Endothelial cell of umbilical vein (primary cell): ENCODE results near the gene AQR. TPM values are rescaled to one million over a fixed set of nuclear protein-coding genes. Genes with fewer than 3 reads are reported as not detected.
A peak's percentile ranks its signal among the peaks of the same experiment; 100 is the strongest.

Experiments used
- BruUV-seq: library from RNA; stranded (reverse); fragments of 400-500 nt; replicated peaks from 2 replicates; lab custom pipeline; 2021; lab: Mats Ljungman, UMichigan
- CTCF ChIA-PET: fragments of 300-600, 350-600 bp; sonication (Branson Sonifier 250); formaldehyde crosslinking; loops from one replicate; lab custom pipeline; 2021; ENCODE audit warnings: antibody characterized with exemption, inconsistent platforms; lab: Charles Lee
- POLR2A ChIA-PET: fragments of 300-600, 350-600 bp; sonication (Branson Sonifier 250); formaldehyde crosslinking; loops from one replicate; lab custom pipeline; 2021; ENCODE audit warnings: antibody characterized with exemption, inconsistent platforms; lab: Charles Lee
- DNase-seq: peaks from one replicate; pipeline ENCODE4 v3.0.0-alpha.2; 2011; ENCODE audit warnings: low read depth, low spot score
- FAIRE-seq: peaks from 2 replicates; lab custom pipeline; 2011; peaks lifted over from hg19 to GRCh38; lab: Jason Lieb, UNC
- H2AFZ ChIP-seq: 2 replicates; pipeline ENCODE4 v1.6.0; 2012; ENCODE audit warnings: low read depth, low read length, control low read depth, inconsistent platforms
- H3K27ac ChIP-seq: 2 replicates; pipeline ENCODE4 v1.5.1; 2011; ENCODE audit warnings: low read depth, mild to moderate bottlenecking, control low read depth, low read length, moderate library complexity; ENCODE audit not compliant: insufficient read depth
- H3K27me3 ChIP-seq, 2 experiments: 2 replicates each; pipeline versions ENCODE4 v1.6.0 to v1.6.1; 2011; ENCODE audit warnings: low read length in 2 of 2, mixed read lengths in 1 of 2; ENCODE audit not compliant: control insufficient read depth in 2 of 2, insufficient read depth in 2 of 2
- H3K36me3 ChIP-seq, 2 experiments: 2 replicates in 1 of 2; 3 replicates in 1 of 2; pipeline ENCODE4 v1.5.1; 2011; ENCODE audit warnings: low read length in 2 of 2, mild to moderate bottlenecking in 1 of 2, moderate library complexity in 1 of 2; ENCODE audit not compliant: control insufficient read depth in 2 of 2, insufficient read depth in 2 of 2; ENCODE audit errors: extremely low read depth in 1 of 2
- H3K4me1 ChIP-seq: 3 replicates; pipeline ENCODE4 v1.5.1; 2011; ENCODE audit warnings: mild to moderate bottlenecking, low read length; ENCODE audit not compliant: control insufficient read depth, insufficient read depth; ENCODE audit errors: extremely low read depth
- H3K4me2 ChIP-seq: 2 replicates; pipeline ENCODE4 v1.6.1; 2011; ENCODE audit warnings: low read length, control low read depth, mixed read lengths; ENCODE audit not compliant: insufficient read depth
- H3K4me3 ChIP-seq, 3 experiments: fragments of 200-600 bp in 1 of 3; sonication (generic), shearing (Covaris generic) in 1 of 3; replicated peaks in 1 of 3; 2 replicates each; pipeline ENCODE4 v1.5.1; 2011 to 2016; ENCODE audit warnings: control low read depth in 3 of 3, low read length in 3 of 3, mild to moderate bottlenecking in 2 of 3, inconsistent platforms in 1 of 3, low read depth in 1 of 3, moderate library complexity in 1 of 3; ENCODE audit not compliant: insufficient read depth in 1 of 3
- H3K79me2 ChIP-seq: 2 replicates; pipeline ENCODE4 v1.6.0; 2012; ENCODE audit warnings: low read length, inconsistent platforms; ENCODE audit not compliant: control insufficient read depth, insufficient read depth
- H3K9ac ChIP-seq: replicated peaks from 2 replicates; pipeline ENCODE3; 2011; ENCODE audit warnings: low read length, control low read depth; ENCODE audit not compliant: insufficient read depth; ENCODE audit errors: extremely low read depth
- H3K9me1 ChIP-seq: replicated peaks from 3 replicates; pipeline ENCODE4 v1.6.0; 2011; ENCODE audit warnings: mild to moderate bottlenecking, low read length; ENCODE audit not compliant: control insufficient read depth, insufficient read depth; ENCODE audit errors: extremely low read depth
- H3K9me3 ChIP-seq: replicated peaks from 2 replicates; pipeline ENCODE4 v1.5.1; 2012; ENCODE audit warnings: low read length, inconsistent platforms; ENCODE audit not compliant: control insufficient read depth, insufficient read depth
- H4K20me1 ChIP-seq: replicated peaks from 2 replicates; pipeline ENCODE3; 2011; ENCODE audit warnings: mild to moderate bottlenecking, low read length; ENCODE audit not compliant: control insufficient read depth, insufficient read depth; ENCODE audit errors: extremely low read depth
- EZH2 ChIP-seq: IDR thresholded peaks from 2 replicates; pipeline ENCODE4 v1.6.1; 2012; ENCODE audit warnings: borderline replicate concordance, low read depth, mild to moderate bottlenecking, moderate library complexity, low read length, inconsistent platforms; ENCODE audit not compliant: severe bottlenecking
- FOS ChIP-seq: IDR thresholded peaks from 2 replicates; pipeline ENCODE4 v1.6.1; 2011; ENCODE audit warnings: mild to moderate bottlenecking, low read length, moderate library complexity, borderline replicate concordance; ENCODE audit not compliant: insufficient read depth
- GATA2 ChIP-seq: IDR thresholded peaks from 2 replicates; pipeline ENCODE4 v1.7.0; 2011; ENCODE audit warnings: low read depth, mild to moderate bottlenecking, moderate library complexity, mixed read lengths, low read length; ENCODE audit not compliant: insufficient read length, insufficient read depth
- JUN ChIP-seq: IDR thresholded peaks from 2 replicates; pipeline ENCODE4 v1.6.1; 2011; ENCODE audit warnings: borderline replicate concordance, low read depth; ENCODE audit not compliant: insufficient read length, insufficient read depth
- MYC ChIP-seq: IDR thresholded peaks from one replicate; pipeline ENCODE4 v1.6.1; 2011; ENCODE audit warnings: mild to moderate bottlenecking, low read depth, low read length
- POLR2A ChIP-seq: IDR thresholded peaks from 2 replicates; pipeline ENCODE4 v1.6.1; 2012; ENCODE audit warnings: low read depth, mild to moderate bottlenecking, control low read depth, low read length
- POLR2AphosphoS5 ChIP-seq: IDR thresholded peaks from 2 replicates; pipeline ENCODE4 v1.6.1; 2012; ENCODE audit warnings: low read depth, mild to moderate bottlenecking, control low read depth, low read length, moderate library complexity; ENCODE audit not compliant: insufficient read depth
- dilution Hi-C: fragments of 300-500 bp; cut with MboI; formaldehyde crosslinking; loops from one replicate; pipeline ENCODE4 v1.15.0; 2019; ENCODE audit warnings: low sequenced_read_pairs; ENCODE audit not compliant: extremely low pct_ligation_motif_present
- intact Hi-C: fragments of 100-400 bp; cut with micrococcal nuclease; formaldehyde crosslinking; loops from one replicate; pipeline ENCODE4 v1.10.0; 2022
- polyA plus RNA-seq, 4 experiments: library from polyadenylated mRNA; depleted of rRNA in 3 of 4; stranded (reverse) in 3 of 4; unstranded in 1 of 4; fragments of >200 nt; gene quantifications; 2 replicates each; pipeline versions ENCODE4 v1.2.1 to v1.2.3, GENCODE V29; 2011 to 2012; ENCODE audit warnings: missing spikeins in 1 of 4
- total RNA-seq: library from RNA; stranded (reverse); gene quantifications from 2 replicates; pipeline ENCODE4 v1.2.3, GENCODE V29; 2021
- TF ChIP-seq, protein P1 (sequence below): IDR thresholded peaks from 2 replicates; pipeline ENCODE4 v1.6.1; 2011; ENCODE audit not compliant: insufficient read depth, insufficient read length
- TF ChIP-seq, protein P2 (sequence below), 2 donors: IDR thresholded peaks; 1 replicate in 1 of 2; 2 replicates in 1 of 2; pipeline ENCODE4 v1.5.1; 2011; ENCODE audit warnings: low read length in 2 of 2, mild to moderate bottlenecking in 2 of 2, moderate library complexity in 2 of 2, control low read depth in 1 of 2, inconsistent platforms in 1 of 2, low read depth in 1 of 2; ENCODE audit not compliant: insufficient read depth in 1 of 2; ENCODE audit errors: extremely low read depth in 1 of 2

AQR gene
- total and polyA plus RNA-seq, 2 donors (not counting 3 experiments of a cell fraction or from before 2014, with no cell fraction given): 18.7 to 37.5 TPM

DNA sequence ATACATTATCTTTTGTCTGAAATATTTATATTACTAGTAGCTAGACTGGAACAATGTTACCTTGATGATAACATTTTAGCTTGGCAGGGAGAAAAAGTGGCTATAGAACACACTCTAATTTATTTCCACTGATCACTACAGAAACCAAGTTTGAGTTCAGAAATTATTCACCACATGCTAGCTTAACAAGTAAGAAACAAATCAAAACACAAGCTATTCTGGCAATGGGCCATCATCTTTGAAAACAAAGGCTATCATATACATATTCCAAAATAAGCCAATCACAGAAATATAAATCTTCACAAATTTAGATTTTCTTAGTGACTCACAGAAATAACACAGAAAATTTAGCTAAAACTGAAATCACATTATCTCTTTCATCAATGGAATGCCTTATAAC lies 17.1 kb downstream of the AQR start:
- FAIRE-seq: no peak
- dilution Hi-C loops: no loop called here
- Histone ChIP-seq H3K27me3 (no peaks in the 10 kb centered on the region), H3K4me2 (no peak overlapping the region), H3K4me3 (no peak overlapping the region), H4K20me1 (no peaks in the 10 kb centered on the region), H3K36me3 (peaks cover 0 to 7% of the 10 kb centered on the region in 2 experiments), H3K9ac (no peak overlapping the region), H3K9me1 (no peaks in the 10 kb centered on the region), H3K27ac (no peak overlapping the region), H2AFZ (no peak overlapping the region), H3K79me2 (peaks cover 3% of the 10 kb centered on the region), H3K9me3 (no peaks in the 10 kb centered on the region), H3K4me1 (no peaks in the 10 kb centered on the region)
- intact Hi-C loops: no loop called here
- ChIA-PET POLR2A (interaction anchor here (1.6 kb wide), 1 partner anchor 17 kb away, joined by 4 read pairs; the partner anchor contains the start of gene AQR), CTCF (interaction anchor here (0.9 to 3.1 kb wide), 4 partner anchors 11 to 335 kb away, joined by 3 to 17 read pairs (median 5); partner anchors contain the start of gene AQR)
- peak; percentile 72 for DNase-seq
- TF ChIP-seq, protein P1, sequence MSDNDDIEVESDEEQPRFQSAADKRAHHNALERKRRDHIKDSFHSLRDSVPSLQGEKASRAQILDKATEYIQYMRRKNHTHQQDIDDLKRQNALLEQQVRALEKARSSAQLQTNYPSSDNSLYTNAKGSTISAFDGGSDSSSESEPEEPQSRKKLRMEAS: no peak
- TF ChIP-seq POLR2A (no peak), GATA2 (no peak), FOS (no peak), EZH2 (no peak), MYC (no peak), JUN (no peak), POLR2AphosphoS5 (no peak)
- TF ChIP-seq, protein P2, sequence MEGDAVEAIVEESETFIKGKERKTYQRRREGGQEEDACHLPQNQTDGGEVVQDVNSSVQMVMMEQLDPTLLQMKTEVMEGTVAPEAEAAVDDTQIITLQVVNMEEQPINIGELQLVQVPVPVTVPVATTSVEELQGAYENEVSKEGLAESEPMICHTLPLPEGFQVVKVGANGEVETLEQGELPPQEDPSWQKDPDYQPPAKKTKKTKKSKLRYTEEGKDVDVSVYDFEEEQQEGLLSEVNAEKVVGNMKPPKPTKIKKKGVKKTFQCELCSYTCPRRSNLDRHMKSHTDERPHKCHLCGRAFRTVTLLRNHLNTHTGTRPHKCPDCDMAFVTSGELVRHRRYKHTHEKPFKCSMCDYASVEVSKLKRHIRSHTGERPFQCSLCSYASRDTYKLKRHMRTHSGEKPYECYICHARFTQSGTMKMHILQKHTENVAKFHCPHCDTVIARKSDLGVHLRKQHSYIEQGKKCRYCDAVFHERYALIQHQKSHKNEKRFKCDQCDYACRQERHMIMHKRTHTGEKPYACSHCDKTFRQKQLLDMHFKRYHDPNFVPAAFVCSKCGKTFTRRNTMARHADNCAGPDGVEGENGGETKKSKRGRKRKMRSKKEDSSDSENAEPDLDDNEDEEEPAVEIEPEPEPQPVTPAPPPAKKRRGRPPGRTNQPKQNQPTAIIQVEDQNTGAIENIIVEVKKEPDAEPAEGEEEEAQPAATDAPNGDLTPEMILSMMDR (IDR thresholded peaks at IDR 0.05; ENCODE audit: extremely low read depth in 1 of 2, insufficient read depth in 1 of 2, low read depth in 1 of 2, low read length in 2 of 2): no peak
- BruUV-seq: no TSS peak
